ENCODE measurements around the gene ELL.

GRCh38 chr19:18494267-18494607 lies 27.6 kb downstream of the ELL start:
- no peak for TF ChIP-seq REST (IDR thresholded peaks at IDR 0.05; ENCODE audit: borderline replicate concordance)
- no peak for TF ChIP-seq REST (CRISPR knock-in tag; IDR thresholded peaks at IDR 0.05; ENCODE audit: low read depth)
- TF ChIP-seq CTCF (IDR thresholded peaks at IDR 0.05 in 2 of 3, conservative IDR thresholded peaks at IDR 0.05 in 1 of 3; ENCODE audit: insufficient read depth in 2 of 3, low read depth in 1 of 3, low read length in 3 of 3), result no peak
- TF ChIP-seq ELF4 (CRISPR knock-in tag; IDR thresholded peaks at IDR 0.05), result no peak
- TF ChIP-seq ZNF239 (CRISPR knock-in tag; IDR thresholded peaks at IDR 0.05), result no peak
- TF ChIP-seq RFX5 (IDR thresholded peaks at IDR 0.05; ENCODE audit: low read depth, low read length), result no peak
- TF ChIP-seq HDGF (IDR thresholded peaks at IDR 0.05), result no peak
- TF ChIP-seq ZNF717 (CRISPR knock-in tag; IDR thresholded peaks at IDR 0.05), result no peak
- TF ChIP-seq KDM2B (CRISPR knock-in tag; IDR thresholded peaks at IDR 0.05), result no peak
- no peak for TF ChIP-seq GTF3C2 (IDR thresholded peaks at IDR 0.05; ENCODE audit: borderline replicate concordance, extremely low read depth, insufficient read length)
- TF ChIP-seq RAD21 (CRISPR knock-in tag; conservative IDR thresholded peaks at IDR 0.05 in 1 of 2, IDR thresholded peaks at IDR 0.05 in 1 of 2), result no peak
- no peak for TF ChIP-seq POLR2AphosphoS2 (IDR thresholded peaks at IDR 0.05; ENCODE audit: low read length)
- TF ChIP-seq CBX1 (IDR thresholded peaks at IDR 0.05; ENCODE audit: low read depth), result no peak
- no peak for TF ChIP-seq PREB (CRISPR knock-in tag; IDR thresholded peaks at IDR 0.05)
- TF ChIP-seq JUNB (CRISPR knock-in tag; conservative IDR thresholded peaks at IDR 0.05), result no peak
